ENCODE data around the gene CRYBG2.

- TF ChIP-seq CTCF (IDR thresholded peaks at IDR 0.05; ENCODE audit: low read length) (no peak), EZH2 (optimal IDR thresholded peaks at IDR 0.05; ENCODE audit: low read depth, low read length) (no peak)
Observed at GRCh38 chr1:26368486-26368885, 14.6 kb upstream of the CRYBG2 start.
